ENCODE data around the gene ASB15. TPM values are rescaled to one million over a fixed set of nuclear protein-coding genes. Genes with fewer than 3 reads are reported as not detected.

The ASB15 gene
- total and polyA plus RNA-seq, 2 of the 8 experiments (the other 6 are each of a cell fraction or from before 2014, with no cell fraction given): not detected

GRCh38 chr7:123637878-123638277 is 36.3 kb downstream of the ASB15 start:
- Histone ChIP-seq H3K79me1 (ENCODE audit: low read depth, low read length) (no peaks in the 10 kb centered on the region), H4K5ac (ENCODE audit: insufficient read length, low read depth, low read length) (no peak overlapping the region), H2AK5ac (ENCODE audit: low read depth, low read length) (no peak overlapping the region), H3K36me3 (ENCODE audit: control insufficient read depth in 2 of 4, insufficient read depth in 4 of 4, low read length in 3 of 4) (no peaks in the 10 kb centered on the region), H3K27me3 (replicated peaks in 1 of 4; ENCODE audit: control insufficient read depth in 3 of 4, extremely low read depth in 1 of 4, insufficient read depth in 3 of 4, low read length in 3 of 4) (no peaks in the 10 kb centered on the region), H3K23me2 (ENCODE audit: low read depth, low read length) (0 out of 2 replicates have a peak, but pooled peaks cover 1% of the 10 kb centered on the region), H3K4me3 (ENCODE audit: extremely low read depth in 1 of 4, insufficient read depth in 2 of 4, low read depth in 3 of 4, low read length in 4 of 4) (no peak overlapping the region), H2AFZ (ENCODE audit: low read length) (no peak overlapping the region), H3K56ac (replicated peaks; ENCODE audit: insufficient read length, low read depth, low read length) (no peak overlapping the region), H3K4me2 (ENCODE audit: insufficient read depth in 1 of 2, low read depth in 2 of 2, low read length in 2 of 2) (no peak overlapping the region), H4K8ac (ENCODE audit: extremely low read depth, insufficient read depth, low read length) (no peak overlapping the region), H3K23ac (ENCODE audit: insufficient read length) (no peak overlapping the region), H3K9me3 (ENCODE audit: insufficient read depth in 2 of 2, low read depth in 1 of 2, low read length in 1 of 2) (no peaks in the 10 kb centered on the region), H3K4ac (replicated peaks; ENCODE audit: insufficient read length, low read depth, low read length) (no peak overlapping the region), H3K79me2 (ENCODE audit: control insufficient read depth in 1 of 2, insufficient read depth in 2 of 2, low read length in 2 of 2) (no peaks in the 10 kb centered on the region), H3K18ac (ENCODE audit: extremely low read depth, low read length) (no peak overlapping the region), H4K20me1 (replicated peaks in 1 of 2; ENCODE audit: control insufficient read depth in 1 of 2, insufficient read depth in 2 of 2, low read length in 2 of 2) (no peaks in the 10 kb centered on the region), H3K14ac (ENCODE audit: insufficient read length) (no peak overlapping the region), H2BK20ac (ENCODE audit: low read length) (0 out of 2 replicates have a peak overlapping the region, but pooled peaks have one; percentile 24), H2BK5ac (ENCODE audit: low read depth, low read length) (no peak overlapping the region), H3K9ac (replicated peaks in 1 of 4; ENCODE audit: extremely low read depth in 1 of 4, low read depth in 3 of 4, low read length in 3 of 4) (no peak overlapping the region), H2BK12ac (ENCODE audit: low read depth, low read length) (no peak overlapping the region), H3K4me1 (replicated peaks in 1 of 4; ENCODE audit: control insufficient read depth in 3 of 4, insufficient read depth in 4 of 4, low read length in 3 of 4) (no peaks in the 10 kb centered on the region), H3K27ac (ENCODE audit: low read depth, low read length) (no peak overlapping the region), H2BK120ac (replicated peaks; ENCODE audit: low read depth, low read length) (no peak overlapping the region), H4K91ac (replicated peaks; ENCODE audit: insufficient read length, low read length) (no peak overlapping the region), H2BK15ac (ENCODE audit: low read length) (no peak overlapping the region)
- 87% methylated on average over 2 of the region's 2 CpGs; no CpG with 5 or more reads in 1 of the 2 experiments for WGBS, 2 experiments (ENCODE audit: extremely low coverage in 1 of 2, insufficient coverage in 1 of 2, insufficient read length in 1 of 2, insufficient replicate concordance in 2 of 2, low coverage in 1 of 2, low lambda C conversion rate in 2 of 2, missing lambda C conversion rate in 1 of 2)
- FAIRE-seq (no peak), DNase-seq (ENCODE audit: low read depth in 1 of 2, low spot score in 2 of 2) (no peak)
- TF ChIP-seq RXRA (IDR thresholded peaks at IDR 0.05; ENCODE audit: insufficient read depth, low read depth, low read length) (no peak), YY1 (IDR thresholded peaks at IDR 0.05; ENCODE audit: low read depth, low read length) (no peak), KDM4A (IDR thresholded peaks at IDR 0.05; ENCODE audit: low read depth, low read length, severe bottlenecking) (no peak), NANOG (IDR thresholded peaks at IDR 0.05; ENCODE audit: insufficient read depth, low read depth, low read length, poor library complexity, severe bottlenecking) (no peak), BCL11A (IDR thresholded peaks at IDR 0.05; ENCODE audit: low read depth in 2 of 2, low read length in 2 of 2) (no peak), POLR2A (IDR thresholded peaks at IDR 0.05; ENCODE audit: control extremely low read depth in 1 of 2, low read depth in 2 of 2, low read length in 2 of 2) (no peak), CHD2 (IDR thresholded peaks at IDR 0.05; ENCODE audit: low read length) (no peak), EP300 (IDR thresholded peaks at IDR 0.05; ENCODE audit: borderline replicate concordance in 1 of 2, low read depth in 2 of 2, low read length in 2 of 2) (no peak), TEAD4 (IDR thresholded peaks at IDR 0.05; ENCODE audit: low read depth, low read length) (no peak), JUN (IDR thresholded peaks at IDR 0.05; ENCODE audit: low read depth, low read length) (no peak)
- ChIA-PET POLR2A (ENCODE audit: partially characterized antibody) (no interaction called here), CTCF (ENCODE audit: partially characterized antibody) (interaction anchor here (0.7 to 3.5 kb wide), 12 partner anchors 12 to 234 kb away, joined by 3 to 26 read pairs (median 11); no protein-coding TSS in a partner anchor)
